GM19193 (cell line): Measurements from ENCODE around the gene GLS2.

ENCODE experiments used
- POLR2A ChIP-seq: IDR thresholded peaks from 4 replicates; pipeline ENCODE4 v1.6.1; 2011; ENCODE audit not compliant: insufficient read depth, insufficient read length; ENCODE audit errors: extremely low read depth

GLS2 gene

GRCh38 chr12:56488041-56488955 lies at the start of gene GLS2:
GLS2 (minus strand) TSS chr12:56488161; CDS start chr12:56488118, 43 bp downstream.
- no peak for TF ChIP-seq POLR2A

GRCh38 chr12:56537546-56537945 lies 49.6 kb upstream of the GLS2 start:
- no peak for TF ChIP-seq POLR2A

- no peak for TF ChIP-seq POLR2A
Observed at GRCh38 chr12:56530390-56531055, 42.6 kb upstream of the GLS2 start.

- no peak for TF ChIP-seq POLR2A
Observed at GRCh38 chr12:56529656-56530055, 41.7 kb upstream of the GLS2 start.

- TF ChIP-seq POLR2A: no peak
Observed at GRCh38 chr12:56528846-56529245, 40.9 kb upstream of the GLS2 start.

GRCh38 chr12:56522411-56523193 lies 34.6 kb upstream of the GLS2 start:
- no peak for TF ChIP-seq POLR2A

- TF ChIP-seq POLR2A: no peak
Observed at GRCh38 chr12:56521590-56522371, 33.8 kb upstream of the GLS2 start, which contains the start of gene RBMS2. RBMS2 (plus strand) TSS chr12:56521820; CDS start chr12:56522024, 204 bp downstream.

GRCh38 chr12:56521209-56521589 lies 33.2 kb upstream of the GLS2 start:
- no peak for TF ChIP-seq POLR2A

- TF ChIP-seq POLR2A: no peak
Observed at GRCh38 chr12:56520506-56520905, 32.5 kb upstream of the GLS2 start.

GRCh38 chr12:56520048-56520447 lies 32.1 kb upstream of the GLS2 start:
- no peak for TF ChIP-seq POLR2A

- no peak for TF ChIP-seq POLR2A
Observed at GRCh38 chr12:56518570-56518969, 30.6 kb upstream of the GLS2 start.

GRCh38 chr12:56517854-56518253 lies 29.9 kb upstream of the GLS2 start:
- no peak for TF ChIP-seq POLR2A

GRCh38 chr12:56510786-56511185 lies 22.8 kb upstream of the GLS2 start:
- TF ChIP-seq POLR2A: no peak

- no peak for TF ChIP-seq POLR2A
Observed at GRCh38 chr12:56490360-56490759, 2.4 kb upstream of the GLS2 start.
